HG03342 (cell line): ENCODE measurements around the gene TRIM25.
A peak's percentile ranks its signal among the peaks of the same experiment; 100 is the strongest.

Experiments
- ATAC-seq: cut with Tn5 transposase; IDR thresholded peaks from one replicate; pipeline ENCODE4 v1.9.1; 2021; ENCODE audit warnings: mild to moderate bottlenecking, moderate library complexity; ENCODE audit not compliant: unreplicated experiment

TRIM25 gene

GRCh38 chr17:56928586-56928985, 14.7 kb upstream of the TRIM25 start:
- no peak for ATAC-seq

GRCh38 chr17:56926704-56927103, 12.9 kb upstream of the TRIM25 start:
- ATAC-seq, result no peak

GRCh38 chr17:56926270-56926669, 12.4 kb upstream of the TRIM25 start:
- no peak for ATAC-seq

GRCh38 chr17:56925088-56925487, 11.2 kb upstream of the TRIM25 start:
- no peak for ATAC-seq

- ATAC-seq, result no peak
Measured at GRCh38 chr17:56919717-56920116, 5.9 kb upstream of the TRIM25 start.

- no peak for ATAC-seq
Measured at GRCh38 chr17:56918916-56919315, 5.1 kb upstream of the TRIM25 start.

GRCh38 chr17:56917559-56918296, 3.9 kb upstream of the TRIM25 start:
- ATAC-seq, result no peak

- no peak for ATAC-seq
Measured at GRCh38 chr17:56914581-56915273, 878 bp upstream of the TRIM25 start.

GRCh38 chr17:56913353-56913866, 439 bp downstream of the TRIM25 start:
- ATAC-seq, result peak; percentile 28

GRCh38 chr17:56913000-56913311, 893 bp downstream of the TRIM25 start:
- ATAC-seq, result no peak

GRCh38 chr17:56912105-56912999, 1.5 kb downstream of the TRIM25 start:
- no peak for ATAC-seq

- no peak for ATAC-seq
Measured at GRCh38 chr17:56910509-56911235, 3.2 kb downstream of the TRIM25 start.

GRCh38 chr17:56909742-56910508, 3.9 kb downstream of the TRIM25 start:
- ATAC-seq, result no peak

- ATAC-seq, result peak; percentile 89
Measured at GRCh38 chr17:56908001-56908542, 5.8 kb downstream of the TRIM25 start.

GRCh38 chr17:56903560-56903959, 10.3 kb downstream of the TRIM25 start:
- ATAC-seq, result no peak

- no peak for ATAC-seq
Measured at GRCh38 chr17:56902348-56902747, 11.5 kb downstream of the TRIM25 start.

- no peak for ATAC-seq
Measured at GRCh38 chr17:56899403-56899802, 14.4 kb downstream of the TRIM25 start.

- no peak for ATAC-seq
Measured at GRCh38 chr17:56898874-56899273, 15.0 kb downstream of the TRIM25 start.

GRCh38 chr17:56897646-56898424, 16.0 kb downstream of the TRIM25 start:
- ATAC-seq, result peak; percentile 62
